Measurements from ENCODE around the gene CGNL1.

Gene CGNL1

GRCh38 chr15:57364282-57365007 lies 11.9 kb upstream of the CGNL1 start:
- Mint-ChIP-seq H3K27ac (no peak overlapping the region), H3K9me3 (ENCODE audit: low read depth) (no peaks in the 10 kb centered on the region), H3K4me3 (no peak overlapping the region), H3K4me1 (ENCODE audit: low read depth) (no peaks in the 10 kb centered on the region), H3K36me3 (no peaks in the 10 kb centered on the region), H3K27me3 (no peaks in the 10 kb centered on the region)

GRCh38 chr15:57367556-57367955 lies 8.7 kb upstream of the CGNL1 start:
- no peaks in the 10 kb centered on the region for H3K9me3 Mint-ChIP-seq (ENCODE audit: low read depth)
- H3K27ac Mint-ChIP-seq: no peak overlapping the region
- no peaks in the 10 kb centered on the region for H3K36me3 Mint-ChIP-seq
- H3K27me3 Mint-ChIP-seq: no peaks in the 10 kb centered on the region
- H3K4me3 Mint-ChIP-seq: no peak overlapping the region
- no peaks in the 10 kb centered on the region for H3K4me1 Mint-ChIP-seq (ENCODE audit: low read depth)

GRCh38 chr15:57370929-57371328 lies 5.4 kb upstream of the CGNL1 start:
- peaks cover 2% of the 10 kb centered on the region for H3K4me1 Mint-ChIP-seq (ENCODE audit: low read depth)
- peaks cover 2% of the 10 kb centered on the region for H3K36me3 Mint-ChIP-seq
- H3K27me3 Mint-ChIP-seq: peaks cover 13% of the 10 kb centered on the region
- H3K9me3 Mint-ChIP-seq (ENCODE audit: low read depth): no peaks in the 10 kb centered on the region
- no peak overlapping the region for H3K4me3 Mint-ChIP-seq
- H3K27ac Mint-ChIP-seq: no peak overlapping the region

GRCh38 chr15:57373251-57373881 lies 2.9 kb upstream of the CGNL1 start:
- Mint-ChIP-seq H3K4me1 (ENCODE audit: low read depth) (peaks cover 12% of the 10 kb centered on the region), H3K36me3 (peaks cover 3% of the 10 kb centered on the region), H3K27ac (no peak overlapping the region), H3K27me3 (peaks cover 22% of the 10 kb centered on the region), H3K9me3 (ENCODE audit: low read depth) (no peaks in the 10 kb centered on the region), H3K4me3 (no peak overlapping the region)

GRCh38 chr15:57373882-57374276 lies 2.4 kb upstream of the CGNL1 start:
- Mint-ChIP-seq H3K9me3 (ENCODE audit: low read depth) (no peaks in the 10 kb centered on the region), H3K4me3 (no peak overlapping the region), H3K36me3 (peaks cover 3% of the 10 kb centered on the region), H3K4me1 (ENCODE audit: low read depth) (peaks cover 12% of the 10 kb centered on the region), H3K27ac (no peak overlapping the region), H3K27me3 (peaks cover 24% of the 10 kb centered on the region)

GRCh38 chr15:57376696-57377477 lies 582 bp downstream of the CGNL1 start:
- peaks cover 3% of the 10 kb centered on the region for H3K36me3 Mint-ChIP-seq
- H3K27ac Mint-ChIP-seq: no peak overlapping the region
- no peaks in the 10 kb centered on the region for H3K9me3 Mint-ChIP-seq (ENCODE audit: low read depth)
- peaks cover 38% of the 10 kb centered on the region for H3K27me3 Mint-ChIP-seq
- H3K4me1 Mint-ChIP-seq (ENCODE audit: low read depth): peaks cover 12% of the 10 kb centered on the region
- peak overlapping the region; percentile 68 for H3K4me3 Mint-ChIP-seq

GRCh38 chr15:57377478-57377847 lies 1.2 kb downstream of the CGNL1 start:
- Mint-ChIP-seq H3K27me3 (peaks cover 38% of the 10 kb centered on the region), H3K36me3 (peaks cover 3% of the 10 kb centered on the region), H3K27ac (no peak overlapping the region), H3K9me3 (ENCODE audit: low read depth) (no peaks in the 10 kb centered on the region), H3K4me1 (ENCODE audit: low read depth) (peaks cover 12% of the 10 kb centered on the region), H3K4me3 (peak overlapping the region; percentile 68)

GRCh38 chr15:57379487-57379886 lies 3.2 kb downstream of the CGNL1 start:
- peaks cover 35% of the 10 kb centered on the region for H3K27me3 Mint-ChIP-seq

GRCh38 chr15:57380854-57381253 lies 4.5 kb downstream of the CGNL1 start:
- no peak overlapping the region for H3K27ac Mint-ChIP-seq
- peaks cover 11% of the 10 kb centered on the region for H3K4me1 Mint-ChIP-seq (ENCODE audit: low read depth)
- peaks cover 1% of the 10 kb centered on the region for H3K36me3 Mint-ChIP-seq
- H3K9me3 Mint-ChIP-seq (ENCODE audit: low read depth): no peaks in the 10 kb centered on the region
- no peak overlapping the region for H3K4me3 Mint-ChIP-seq
- H3K27me3 Mint-ChIP-seq: peaks cover 25% of the 10 kb centered on the region

More at GRCh38 chr15:57379487-57379886, 3.2 kb downstream of the CGNL1 start:
- H3K4me1 Mint-ChIP-seq (ENCODE audit: low read depth): peaks cover 12% of the 10 kb centered on the region
- no peak overlapping the region for H3K4me3 Mint-ChIP-seq
- peaks cover 3% of the 10 kb centered on the region for H3K36me3 Mint-ChIP-seq
- H3K9me3 Mint-ChIP-seq (ENCODE audit: low read depth): no peaks in the 10 kb centered on the region
- H3K27ac Mint-ChIP-seq: no peak overlapping the region

GRCh38 chr15:57382215-57382614 lies 5.9 kb downstream of the CGNL1 start:
- H3K36me3 Mint-ChIP-seq: no peaks in the 10 kb centered on the region
- H3K4me3 Mint-ChIP-seq: no peak overlapping the region
- peaks cover 4% of the 10 kb centered on the region for H3K4me1 Mint-ChIP-seq (ENCODE audit: low read depth)
- no peaks in the 10 kb centered on the region for H3K9me3 Mint-ChIP-seq (ENCODE audit: low read depth)
- H3K27me3 Mint-ChIP-seq: peaks cover 24% of the 10 kb centered on the region
- no peak overlapping the region for H3K27ac Mint-ChIP-seq

- no peak overlapping the region for H3K27ac Mint-ChIP-seq
- no peaks in the 10 kb centered on the region for H3K36me3 Mint-ChIP-seq
- no peaks in the 10 kb centered on the region for H3K4me1 Mint-ChIP-seq (ENCODE audit: low read depth)
- H3K4me3 Mint-ChIP-seq: no peak overlapping the region
- peaks cover 16% of the 10 kb centered on the region for H3K27me3 Mint-ChIP-seq
- H3K9me3 Mint-ChIP-seq (ENCODE audit: low read depth): no peaks in the 10 kb centered on the region
These were observed 6.7 kb downstream of the CGNL1 start for GRCh38 chr15:57382969-57383368.

- H3K4me1 Mint-ChIP-seq (ENCODE audit: low read depth): no peaks in the 10 kb centered on the region
- no peak overlapping the region for H3K27ac Mint-ChIP-seq
- no peak overlapping the region for H3K4me3 Mint-ChIP-seq
- peaks cover 12% of the 10 kb centered on the region for H3K27me3 Mint-ChIP-seq
- H3K36me3 Mint-ChIP-seq: no peaks in the 10 kb centered on the region
- H3K9me3 Mint-ChIP-seq (ENCODE audit: low read depth): no peaks in the 10 kb centered on the region
These were observed 7.7 kb downstream of the CGNL1 start for GRCh38 chr15:57384024-57384423.

GRCh38 chr15:57384816-57385215 lies 8.5 kb downstream of the CGNL1 start:
- no peaks in the 10 kb centered on the region for H3K36me3 Mint-ChIP-seq
- H3K9me3 Mint-ChIP-seq (ENCODE audit: low read depth): no peaks in the 10 kb centered on the region
- no peak overlapping the region for H3K27ac Mint-ChIP-seq
- peaks cover 6% of the 10 kb centered on the region for H3K27me3 Mint-ChIP-seq
- no peak overlapping the region for H3K4me3 Mint-ChIP-seq
- no peaks in the 10 kb centered on the region for H3K4me1 Mint-ChIP-seq (ENCODE audit: low read depth)

- Mint-ChIP-seq H3K4me3 (no peak overlapping the region), H3K4me1 (ENCODE audit: low read depth) (no peaks in the 10 kb centered on the region), H3K27me3 (no peaks in the 10 kb centered on the region), H3K36me3 (no peaks in the 10 kb centered on the region), H3K9me3 (ENCODE audit: low read depth) (no peaks in the 10 kb centered on the region), H3K27ac (no peak overlapping the region)
These were observed 9.7 kb downstream of the CGNL1 start for GRCh38 chr15:57385923-57386390.

GRCh38 chr15:57386976-57387375 lies 10.7 kb downstream of the CGNL1 start:
- Mint-ChIP-seq H3K9me3 (ENCODE audit: low read depth) (no peaks in the 10 kb centered on the region), H3K27ac (no peak overlapping the region), H3K36me3 (no peaks in the 10 kb centered on the region), H3K27me3 (no peaks in the 10 kb centered on the region), H3K4me3 (no peak overlapping the region), H3K4me1 (ENCODE audit: low read depth) (no peaks in the 10 kb centered on the region)
